GM21526 (cell line): ENCODE measurements around the gene NPIPB6.
A peak's percentile ranks its signal among the peaks of the same experiment; 100 is the strongest.
"Not testable (repeated sequence)": the region's sequence is repeated elsewhere in the genome, so short reads cannot be mapped to it uniquely, and the experiment has no call there.

Experiments
- ATAC-seq: cut with Tn5 transposase; IDR thresholded peaks from one replicate; pipeline ENCODE4 v1.9.1; 2021; ENCODE audit warnings: moderate library complexity; ENCODE audit not compliant: unreplicated experiment, low FRiP score

NPIPB6 gene

DNA sequence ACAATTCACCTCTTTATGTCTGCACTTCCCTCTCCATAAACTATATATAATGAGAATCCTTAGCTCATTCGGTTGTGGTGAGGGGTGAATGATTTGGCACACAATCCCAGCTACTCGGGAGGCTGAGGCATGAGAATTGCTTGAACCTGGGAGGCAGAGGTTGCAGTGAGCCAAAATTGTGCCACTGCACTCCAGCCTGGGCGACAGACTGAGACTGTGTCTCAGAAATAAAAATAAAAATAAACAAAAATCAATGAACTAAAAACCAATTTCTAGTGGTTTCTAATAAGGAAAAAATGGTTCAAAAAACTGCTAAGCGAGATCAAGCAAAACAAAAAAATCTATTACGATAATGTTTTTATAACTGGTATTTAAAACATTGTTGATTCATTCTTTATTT, at the start of gene NPIPB6:
Gene NPIPB6, minus strand, starts transcription at position 101 of the 400 bp plus-strand sequence. CDS start 686 bp downstream, outside the sequence.
- not testable (repeated sequence) for ATAC-seq

GRCh38 chr16:28403220-28404072, 40.1 kb upstream of the NPIPB6 start, which contains the start of gene EIF3CL:
EIF3CL (minus strand) TSS chr16:28403841; CDS start chr16:28403618, 223 bp downstream.
- peak; percentile 90 for ATAC-seq

DNA sequence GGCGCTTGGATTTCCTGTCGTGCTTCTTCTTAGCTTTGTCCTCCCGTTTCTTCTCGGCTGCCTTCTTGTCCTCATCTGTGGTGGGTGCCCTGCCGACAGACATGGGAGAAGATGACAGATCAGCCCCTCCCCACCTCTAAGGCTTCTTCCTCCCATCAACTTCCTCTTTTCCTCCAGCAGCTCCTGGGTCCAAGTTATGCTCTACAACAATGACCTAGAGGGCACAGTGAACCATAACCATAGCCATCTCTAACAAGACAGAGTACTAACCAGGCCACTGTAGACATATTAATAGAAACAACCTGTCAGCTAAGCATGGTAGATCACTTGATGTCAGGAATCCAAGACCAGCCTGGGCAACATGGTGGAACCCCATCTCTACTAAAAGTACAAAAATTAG, 28.7 kb upstream of the NPIPB6 start:
- ATAC-seq, result not testable (repeated sequence)

GRCh38 chr16:28382177-28382867, 19.0 kb upstream of the NPIPB6 start:
- not testable (repeated sequence) for ATAC-seq

GRCh38 chr16:28377822-28378221, 14.5 kb upstream of the NPIPB6 start:
- not testable (repeated sequence) for ATAC-seq

- ATAC-seq, result not testable (repeated sequence)
Observed at GRCh38 chr16:28377108-28377625, 13.9 kb upstream of the NPIPB6 start.

DNA sequence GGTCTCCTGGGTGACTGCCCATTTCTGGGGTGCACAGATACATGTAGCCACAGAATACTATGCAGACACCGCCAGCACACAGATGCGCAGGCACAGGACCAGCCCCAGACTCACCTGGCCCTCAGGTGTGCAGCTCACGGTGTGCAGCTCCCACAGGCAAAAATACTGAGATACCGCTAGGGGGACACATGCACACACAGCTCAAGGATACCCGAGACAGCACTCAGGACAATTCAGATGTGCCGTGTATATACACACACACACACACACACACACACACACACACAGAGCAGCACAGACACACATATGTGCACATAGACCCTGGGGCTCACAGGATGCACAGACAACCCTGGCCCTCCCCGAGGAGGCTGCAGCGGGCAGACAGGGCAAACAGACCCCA, 11.8 kb upstream of the NPIPB6 start:
- ATAC-seq, result not testable (repeated sequence)

GRCh38 chr16:28374281-28374680, 11.0 kb upstream of the NPIPB6 start:
- ATAC-seq, result not testable (repeated sequence)

- not testable (repeated sequence) for ATAC-seq
Observed at GRCh38 chr16:28367926-28368325, 4.6 kb upstream of the NPIPB6 start.

DNA sequence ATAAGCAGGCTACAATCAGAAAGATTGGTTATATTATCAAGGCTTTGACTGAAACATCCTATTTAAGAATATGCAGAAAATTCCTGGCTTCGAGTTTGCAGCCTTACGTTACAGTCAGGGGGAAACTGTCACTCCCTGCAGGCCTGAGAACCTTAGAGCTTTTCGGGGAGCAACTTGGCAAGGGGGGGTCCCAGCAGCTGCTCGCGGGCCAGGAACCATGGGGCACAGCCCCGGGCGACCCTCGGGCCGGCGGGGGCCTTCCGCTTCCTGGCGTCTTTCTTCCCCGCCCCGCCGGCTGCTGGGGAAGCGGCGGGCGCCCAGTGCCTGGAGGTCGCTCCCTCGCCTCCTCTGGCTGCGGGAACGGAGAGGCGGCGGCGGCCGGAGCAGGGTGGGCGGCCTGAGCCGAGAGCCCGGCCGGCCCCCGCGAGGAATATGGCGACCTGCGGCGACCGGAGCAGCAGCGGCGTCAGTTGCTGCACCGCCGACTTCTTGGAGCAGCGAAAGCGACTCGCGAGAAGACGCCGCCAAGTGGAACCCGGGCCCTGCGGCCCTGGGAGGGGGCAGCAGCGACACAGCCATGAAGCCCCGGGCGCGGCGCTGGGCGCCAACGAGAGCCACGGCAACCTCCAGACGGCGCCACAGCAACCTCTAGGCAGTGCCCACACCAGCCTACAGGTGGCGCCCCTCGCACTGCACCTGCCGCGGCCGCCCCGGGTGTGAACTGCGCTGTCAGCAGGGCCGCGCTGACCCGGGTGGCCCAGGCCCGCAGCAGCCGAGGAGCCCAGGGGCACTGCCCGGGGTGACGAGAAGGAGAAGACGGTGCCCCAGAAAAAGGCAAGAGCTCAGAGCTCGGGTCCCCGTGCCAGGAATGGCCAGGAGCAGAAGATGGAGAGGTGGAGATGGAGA, 1.2 kb upstream of the NPIPB6 start:
- ATAC-seq, result peak; percentile 86

DNA sequence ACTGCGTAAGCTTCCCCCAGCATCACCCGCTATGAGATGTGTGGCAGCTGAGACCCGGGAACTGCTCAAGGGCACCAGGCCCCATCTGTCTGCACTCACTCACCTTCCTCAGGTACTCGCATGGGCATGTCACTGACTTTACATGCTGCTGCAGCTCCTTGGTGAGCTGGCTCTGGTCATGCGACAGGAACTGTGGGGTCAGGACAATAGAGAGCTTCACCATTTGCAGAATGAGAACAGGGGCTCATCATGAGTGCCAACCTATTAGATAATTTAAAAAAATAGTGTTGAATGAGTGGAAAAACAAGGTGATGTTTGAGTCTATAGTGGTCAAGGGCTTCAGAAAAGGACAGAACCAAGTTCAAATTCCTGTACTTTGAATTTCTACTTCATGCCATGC, 708 bp downstream of the NPIPB6 start:
- ATAC-seq, result not testable (repeated sequence)

DNA sequence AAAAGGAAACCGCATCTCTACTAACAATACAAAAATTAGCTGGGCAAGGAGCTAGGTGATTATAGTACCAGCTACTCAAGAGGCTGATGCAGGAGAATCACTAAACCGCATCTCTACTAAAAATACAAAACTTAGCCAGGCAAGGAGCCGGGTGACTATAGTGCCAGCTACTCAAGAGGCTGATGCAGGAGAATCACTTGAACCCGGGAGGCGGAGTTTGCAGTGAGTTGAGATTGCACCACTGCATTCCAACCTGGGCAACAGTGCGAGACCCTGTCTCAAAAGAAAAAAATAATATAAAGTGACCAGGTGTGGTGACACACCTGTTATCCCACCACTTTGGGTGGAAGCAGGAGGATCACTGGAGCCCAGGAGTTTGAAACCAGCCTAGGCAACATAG, 25.1 kb downstream of the NPIPB6 start:
- ATAC-seq, result not testable (repeated sequence)

DNA sequence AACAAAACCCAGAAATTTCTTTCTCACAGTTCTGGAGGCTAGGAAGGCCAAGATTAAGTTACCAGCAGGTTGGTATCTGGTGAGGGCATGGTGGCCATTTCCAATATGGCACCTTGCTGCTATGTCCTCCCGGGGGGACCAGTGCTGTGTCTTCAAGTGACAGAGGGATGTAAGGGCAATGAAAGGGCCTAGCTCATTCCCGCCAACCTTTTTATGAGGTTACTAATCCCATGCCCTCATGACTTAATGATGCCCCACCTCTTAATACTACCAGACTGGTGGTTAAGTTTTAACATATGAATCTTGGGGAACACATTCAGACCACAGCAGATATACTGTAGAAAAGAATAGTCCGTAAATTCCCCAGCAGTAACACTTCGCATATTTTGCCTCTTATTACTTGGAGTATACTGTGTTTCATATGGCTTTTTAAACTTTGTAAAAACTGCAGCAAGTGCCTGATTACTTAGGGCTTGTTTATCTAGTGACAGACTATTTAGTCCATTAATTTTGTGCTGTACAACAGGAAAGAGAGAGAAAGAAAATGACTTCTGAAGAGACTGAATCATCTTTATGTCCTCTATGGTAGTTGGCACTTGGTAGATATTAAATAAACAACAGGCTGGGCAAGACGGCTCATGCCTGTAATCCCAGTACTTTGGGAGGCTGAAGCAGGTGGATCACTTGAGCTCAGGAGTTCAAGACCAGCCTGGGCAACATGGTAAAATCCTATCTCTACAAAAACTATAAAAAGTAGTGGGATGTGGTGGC, 26.2 kb downstream of the NPIPB6 start:
- not testable (repeated sequence) for ATAC-seq

- not testable (repeated sequence) for ATAC-seq
Observed at GRCh38 chr16:28335678-28336077, 27.6 kb downstream of the NPIPB6 start.

DNA sequence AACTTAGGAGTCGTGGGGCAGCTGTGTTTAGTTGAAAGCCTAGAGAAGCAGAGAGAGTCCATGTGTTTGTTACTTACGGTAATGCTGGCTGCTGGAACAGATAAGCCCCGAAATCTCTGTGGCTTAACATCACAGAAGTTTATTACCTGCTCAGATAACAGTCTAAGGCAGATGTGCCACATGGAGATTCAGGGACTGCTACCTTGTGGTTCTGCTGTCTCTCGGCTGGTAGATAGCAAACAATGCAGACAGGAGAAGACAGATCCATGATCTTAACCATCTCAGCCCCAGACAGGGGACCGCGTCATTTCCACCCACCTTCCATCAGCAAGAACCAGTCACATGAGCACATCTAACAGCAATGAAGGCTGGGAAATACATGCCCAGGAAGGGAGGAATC, 30.7 kb downstream of the NPIPB6 start:
- not testable (repeated sequence) for ATAC-seq

GRCh38 chr16:28330981-28331380, 32.3 kb downstream of the NPIPB6 start:
- not testable (repeated sequence) for ATAC-seq

DNA sequence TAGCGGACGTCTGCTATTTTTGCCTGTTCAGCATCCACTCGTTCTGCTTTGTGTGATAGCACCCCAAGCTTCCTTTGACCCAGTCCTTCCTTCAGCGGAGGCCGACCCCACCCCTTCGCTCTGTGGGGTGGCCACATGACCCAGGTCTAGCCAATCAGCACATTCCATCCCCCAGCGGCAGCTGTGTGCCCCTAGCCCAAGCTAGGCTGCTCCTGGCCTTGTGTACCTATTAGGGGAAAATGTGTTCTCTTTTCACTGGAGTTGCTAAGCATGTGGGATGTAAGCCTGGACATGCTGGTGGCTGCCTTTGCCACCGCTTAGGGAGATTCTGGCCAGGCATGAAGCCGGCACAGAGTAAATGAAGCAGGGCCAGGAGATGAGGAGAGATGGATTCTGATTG, 33.1 kb downstream of the NPIPB6 start:
- not testable (repeated sequence) for ATAC-seq

DNA sequence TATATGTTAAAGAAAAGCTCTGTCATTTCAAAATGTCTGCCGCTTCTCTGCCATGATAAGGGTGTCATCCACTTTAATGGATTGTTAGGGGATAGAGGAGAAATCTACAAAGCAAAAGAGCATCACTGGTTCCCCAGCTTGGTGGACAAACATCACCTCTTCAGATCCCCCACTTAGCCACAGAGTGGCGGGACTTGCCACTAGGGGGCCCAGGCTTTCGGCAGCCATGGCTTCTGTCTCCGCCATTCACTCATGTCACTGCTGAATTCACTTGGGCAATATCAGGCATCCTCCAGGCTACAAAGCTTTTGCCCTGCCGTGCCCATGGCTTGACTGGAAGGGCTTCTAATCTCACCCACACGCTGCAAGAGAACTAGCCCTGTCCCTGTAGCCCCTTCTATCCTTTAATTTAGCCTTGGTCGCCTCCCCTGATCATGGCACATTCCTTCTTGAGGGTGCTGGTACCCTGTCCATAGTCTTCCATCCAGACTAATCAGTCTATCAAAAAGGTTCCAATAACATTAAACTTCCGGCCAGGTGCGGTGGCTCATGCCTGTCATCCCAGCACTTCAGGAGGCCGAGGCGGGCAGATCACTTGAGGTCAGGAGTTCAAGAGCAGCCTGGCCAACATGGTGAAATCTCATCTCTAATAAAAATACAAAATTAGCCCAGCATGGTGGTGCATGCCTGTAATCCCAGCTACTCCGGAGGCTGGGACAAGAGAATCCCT, 36.3 kb downstream of the NPIPB6 start:
- no peak for ATAC-seq

- ATAC-seq, result no peak
Observed at GRCh38 chr16:28324887-28325279, 38.4 kb downstream of the NPIPB6 start.
